ENCODE data around the gene SV2B.

The SV2B gene

GRCh38 chr15:91202510-91203102 is 102.5 kb downstream of the SV2B start:
- H3K4me1 ChIP-seq (ENCODE audit: low read depth, poor library complexity, severe bottlenecking): no peaks in the 10 kb centered on the region
- H3K79me2 ChIP-seq (ENCODE audit: insufficient read depth, low read depth): no peaks in the 10 kb centered on the region
- no peak overlapping the region for H3K4me2 ChIP-seq
- H3K27me3 ChIP-seq (ENCODE audit: insufficient read depth, low read depth): no peaks in the 10 kb centered on the region
- no peak overlapping the region for H2AFZ ChIP-seq (ENCODE audit: low read depth)
- no peak for TF ChIP-seq CTCF (conservative IDR thresholded peaks at IDR 0.05; ENCODE audit: low read depth, low read length)
- no peaks in the 10 kb centered on the region for H4K20me1 ChIP-seq (ENCODE audit: insufficient read depth)
- H3K4me3 ChIP-seq (IDR thresholded peaks at IDR 0.05; ENCODE audit: insufficient read depth, low read depth, low read length): no peak overlapping the region
- no peaks in the 10 kb centered on the region for H3K36me3 ChIP-seq (ENCODE audit: insufficient read depth)
- no peak overlapping the region for H3K9ac ChIP-seq
- no peak overlapping the region for H3K27ac ChIP-seq

GRCh38 chr15:91203619-91204203 is 103.7 kb downstream of the SV2B start:
- Histone ChIP-seq H3K9ac (no peak overlapping the region), H4K20me1 (ENCODE audit: insufficient read depth) (no peaks in the 10 kb centered on the region), H3K4me2 (no peak overlapping the region), H3K4me3 (IDR thresholded peaks at IDR 0.05; ENCODE audit: insufficient read depth, low read depth, low read length) (no peak overlapping the region), H3K27me3 (ENCODE audit: insufficient read depth, low read depth) (no peaks in the 10 kb centered on the region), H2AFZ (ENCODE audit: low read depth) (no peak overlapping the region), H3K79me2 (ENCODE audit: insufficient read depth, low read depth) (no peaks in the 10 kb centered on the region), H3K4me1 (ENCODE audit: low read depth, poor library complexity, severe bottlenecking) (no peaks in the 10 kb centered on the region), H3K27ac (no peak overlapping the region), H3K36me3 (ENCODE audit: insufficient read depth) (no peaks in the 10 kb centered on the region)
- TF ChIP-seq CTCF (conservative IDR thresholded peaks at IDR 0.05; ENCODE audit: low read depth, low read length): no peak

GRCh38 chr15:91208371-91208770 is 108.3 kb downstream of the SV2B start:
- Histone ChIP-seq H4K20me1 (ENCODE audit: insufficient read depth) (no peaks in the 10 kb centered on the region), H3K27ac (no peak overlapping the region), H2AFZ (ENCODE audit: low read depth) (no peak overlapping the region), H3K4me3 (IDR thresholded peaks at IDR 0.05; ENCODE audit: insufficient read depth, low read depth, low read length) (no peak overlapping the region), H3K79me2 (ENCODE audit: insufficient read depth, low read depth) (no peaks in the 10 kb centered on the region), H3K36me3 (ENCODE audit: insufficient read depth) (no peaks in the 10 kb centered on the region), H3K9ac (no peak overlapping the region), H3K4me2 (no peak overlapping the region), H3K4me1 (ENCODE audit: low read depth, poor library complexity, severe bottlenecking) (no peaks in the 10 kb centered on the region), H3K27me3 (ENCODE audit: insufficient read depth, low read depth) (no peaks in the 10 kb centered on the region)
- TF ChIP-seq CTCF (conservative IDR thresholded peaks at IDR 0.05; ENCODE audit: low read depth, low read length): no peak

GRCh38 chr15:91209318-91209717 is 109.3 kb downstream of the SV2B start:
- no peak overlapping the region for H3K9ac ChIP-seq
- no peak overlapping the region for H2AFZ ChIP-seq (ENCODE audit: low read depth)
- no peaks in the 10 kb centered on the region for H3K79me2 ChIP-seq (ENCODE audit: insufficient read depth, low read depth)
- H3K4me2 ChIP-seq: no peak overlapping the region
- no peak overlapping the region for H3K27ac ChIP-seq
- no peaks in the 10 kb centered on the region for H3K4me1 ChIP-seq (ENCODE audit: low read depth, poor library complexity, severe bottlenecking)
- no peaks in the 10 kb centered on the region for H4K20me1 ChIP-seq (ENCODE audit: insufficient read depth)
- TF ChIP-seq CTCF (conservative IDR thresholded peaks at IDR 0.05; ENCODE audit: low read depth, low read length): no peak
- H3K36me3 ChIP-seq (ENCODE audit: insufficient read depth): no peaks in the 10 kb centered on the region
- H3K4me3 ChIP-seq (IDR thresholded peaks at IDR 0.05; ENCODE audit: insufficient read depth, low read depth, low read length): no peak overlapping the region
- no peaks in the 10 kb centered on the region for H3K27me3 ChIP-seq (ENCODE audit: insufficient read depth, low read depth)
